ENCODE data around the gene PDHA1.

DNA sequence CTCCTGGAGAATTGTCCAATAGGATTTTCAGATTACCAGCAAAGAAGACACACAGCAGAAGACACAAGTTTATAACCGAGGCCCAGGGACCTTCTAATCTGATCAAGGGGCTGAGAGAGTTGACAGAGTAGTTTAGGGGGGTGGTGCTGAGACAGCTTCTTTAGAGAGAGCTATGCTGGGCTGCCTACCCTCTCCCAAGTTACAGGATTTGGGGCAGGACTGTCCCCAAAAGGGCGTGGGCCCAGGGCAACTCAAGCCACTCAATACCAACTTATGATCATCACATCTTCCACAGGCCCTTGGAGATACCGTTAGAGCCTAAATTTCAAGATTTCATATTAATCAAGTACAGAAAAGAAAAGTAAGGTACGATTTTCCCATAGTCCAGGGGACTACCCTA lies 43.0 kb downstream of the PDHA1 start:
- TF ChIP-seq, protein P1, sequence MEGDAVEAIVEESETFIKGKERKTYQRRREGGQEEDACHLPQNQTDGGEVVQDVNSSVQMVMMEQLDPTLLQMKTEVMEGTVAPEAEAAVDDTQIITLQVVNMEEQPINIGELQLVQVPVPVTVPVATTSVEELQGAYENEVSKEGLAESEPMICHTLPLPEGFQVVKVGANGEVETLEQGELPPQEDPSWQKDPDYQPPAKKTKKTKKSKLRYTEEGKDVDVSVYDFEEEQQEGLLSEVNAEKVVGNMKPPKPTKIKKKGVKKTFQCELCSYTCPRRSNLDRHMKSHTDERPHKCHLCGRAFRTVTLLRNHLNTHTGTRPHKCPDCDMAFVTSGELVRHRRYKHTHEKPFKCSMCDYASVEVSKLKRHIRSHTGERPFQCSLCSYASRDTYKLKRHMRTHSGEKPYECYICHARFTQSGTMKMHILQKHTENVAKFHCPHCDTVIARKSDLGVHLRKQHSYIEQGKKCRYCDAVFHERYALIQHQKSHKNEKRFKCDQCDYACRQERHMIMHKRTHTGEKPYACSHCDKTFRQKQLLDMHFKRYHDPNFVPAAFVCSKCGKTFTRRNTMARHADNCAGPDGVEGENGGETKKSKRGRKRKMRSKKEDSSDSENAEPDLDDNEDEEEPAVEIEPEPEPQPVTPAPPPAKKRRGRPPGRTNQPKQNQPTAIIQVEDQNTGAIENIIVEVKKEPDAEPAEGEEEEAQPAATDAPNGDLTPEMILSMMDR (IDR thresholded peaks at IDR 0.05), result no peak
- no peak for TF ChIP-seq POLR2A (IDR thresholded peaks at IDR 0.05)
